HG03139 (cell line): ENCODE data around the gene ATN1.

Experiments used
- ATAC-seq: cut with Tn5 transposase; IDR thresholded peaks from one replicate; pipeline ENCODE4 v1.9.1; 2021; ENCODE audit not compliant: unreplicated experiment

ATN1 gene

GRCh38 chr12:6925239-6925539 is 2.6 kb upstream of the ATN1 start:
- no peak for ATAC-seq

- no peak for ATAC-seq
Observed at GRCh38 chr12:6925540-6926279, 2.0 kb upstream of the ATN1 start.

- no peak for ATAC-seq
Observed at GRCh38 chr12:6928022-6928702, 403 bp downstream of the ATN1 start.

- ATAC-seq = no peak
Observed at GRCh38 chr12:6928703-6929407, 1.1 kb downstream of the ATN1 start.

GRCh38 chr12:6929466-6930452 is 2.0 kb downstream of the ATN1 start:
- ATAC-seq = no peak

- no peak for ATAC-seq
Observed at GRCh38 chr12:6932766-6933165, 5.0 kb downstream of the ATN1 start.

GRCh38 chr12:6934110-6934509 is 6.4 kb downstream of the ATN1 start:
- ATAC-seq = no peak

GRCh38 chr12:6935371-6936193 is 7.8 kb downstream of the ATN1 start:
- ATAC-seq = no peak

GRCh38 chr12:6936194-6936635 is 8.5 kb downstream of the ATN1 start:
- ATAC-seq = no peak

- ATAC-seq = no peak
Observed at GRCh38 chr12:6936636-6937480, 9.1 kb downstream of the ATN1 start.

GRCh38 chr12:6937481-6938352 is 10.0 kb downstream of the ATN1 start:
- peak; percentile 84 for ATAC-seq

- ATAC-seq = no peak
Observed at GRCh38 chr12:6938353-6939190, 10.8 kb downstream of the ATN1 start.

GRCh38 chr12:6939191-6939540 is 11.4 kb downstream of the ATN1 start:
- no peak for ATAC-seq

- ATAC-seq = no peak
Observed at GRCh38 chr12:6941267-6941666, 13.5 kb downstream of the ATN1 start.

- no peak for ATAC-seq
Observed at GRCh38 chr12:6941782-6942181, 14.0 kb downstream of the ATN1 start.

GRCh38 chr12:6942331-6942665 is 14.5 kb downstream of the ATN1 start:
- ATAC-seq = no peak

GRCh38 chr12:6943389-6943721 is 15.6 kb downstream of the ATN1 start:
- ATAC-seq = peak; percentile 12
